A549 treated with GW870086 at 1 μM for 4 hours (cell line): ENCODE data around the gene MT1G. TPM values are rescaled to one million over a fixed set of nuclear protein-coding genes. Genes with fewer than 3 reads are reported as not detected.

ENCODE experiments used
- total RNA-seq: library from RNA; stranded (reverse); fragments of 200-300 nt; extraction: Qiagen RNA extraction; gene quantifications from 5 replicates; pipeline ENCODE4 v1.2.3, GENCODE V29; 2022; ENCODE audit warnings: low read depth

Gene MT1G
- not detected in 5 replicates for total RNA-seq

GRCh38 chr16:56667581-56668571 lies at the start of gene MT1G:
Gene MT1G, minus strand, starts transcription at chr16:56668065. Its CDS starts 72 bp downstream, at chr16:56667993.

GRCh38 chr16:56681939-56682702 lies 14.3 kb upstream of the MT1G start, which contains the start of gene MT1X:
Gene MT1X, plus strand, starts transcription at chr16:56682470. Its CDS starts 71 bp downstream, at chr16:56682541.

DNA sequence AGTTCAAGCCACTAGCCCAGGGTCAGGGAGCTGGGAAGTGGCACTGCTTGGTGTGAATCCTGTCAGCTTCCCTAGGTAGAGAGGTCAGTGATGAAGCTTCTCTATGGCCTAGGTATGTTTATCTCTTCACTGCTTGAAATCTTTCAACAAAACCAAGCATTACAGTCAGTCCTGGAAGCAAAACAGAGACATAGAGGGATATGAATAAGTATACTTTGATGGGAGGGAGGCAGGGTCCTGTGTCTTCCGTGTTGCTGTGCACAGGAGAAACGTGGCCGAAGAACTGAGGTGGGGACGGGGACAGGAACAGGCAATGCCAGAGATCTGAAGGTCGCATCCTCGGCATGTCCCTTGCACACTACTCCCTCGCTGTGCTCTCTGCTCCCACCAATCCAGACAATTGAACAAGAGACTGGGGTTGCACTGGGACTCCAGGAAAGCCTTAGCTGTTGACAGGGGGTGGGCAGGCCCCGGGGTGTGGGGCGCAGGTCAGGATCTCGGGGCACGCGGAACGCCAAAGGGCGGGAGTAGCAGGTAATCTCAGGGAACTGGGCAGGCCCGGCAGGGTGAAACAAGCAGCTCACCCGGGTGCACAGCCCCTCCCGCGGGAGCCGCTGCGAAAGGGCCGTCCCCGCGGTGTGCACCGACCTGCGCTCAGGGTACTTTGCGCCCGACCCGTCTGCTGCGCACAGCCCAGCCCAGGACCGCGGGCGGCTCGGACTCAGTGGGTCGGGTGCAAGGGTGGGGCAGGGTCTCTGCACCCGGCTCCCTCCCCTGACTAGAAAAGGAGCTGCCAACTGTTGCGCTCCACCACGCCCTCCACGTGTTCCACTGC lies 1.4 kb upstream of the MT1G start, which contains the start of gene MT1H:
Gene MT1H (plus strand): TSS at position 810 of the 835 bp plus-strand sequence. CDS start 71 bp downstream, outside the sequence.

DNA sequence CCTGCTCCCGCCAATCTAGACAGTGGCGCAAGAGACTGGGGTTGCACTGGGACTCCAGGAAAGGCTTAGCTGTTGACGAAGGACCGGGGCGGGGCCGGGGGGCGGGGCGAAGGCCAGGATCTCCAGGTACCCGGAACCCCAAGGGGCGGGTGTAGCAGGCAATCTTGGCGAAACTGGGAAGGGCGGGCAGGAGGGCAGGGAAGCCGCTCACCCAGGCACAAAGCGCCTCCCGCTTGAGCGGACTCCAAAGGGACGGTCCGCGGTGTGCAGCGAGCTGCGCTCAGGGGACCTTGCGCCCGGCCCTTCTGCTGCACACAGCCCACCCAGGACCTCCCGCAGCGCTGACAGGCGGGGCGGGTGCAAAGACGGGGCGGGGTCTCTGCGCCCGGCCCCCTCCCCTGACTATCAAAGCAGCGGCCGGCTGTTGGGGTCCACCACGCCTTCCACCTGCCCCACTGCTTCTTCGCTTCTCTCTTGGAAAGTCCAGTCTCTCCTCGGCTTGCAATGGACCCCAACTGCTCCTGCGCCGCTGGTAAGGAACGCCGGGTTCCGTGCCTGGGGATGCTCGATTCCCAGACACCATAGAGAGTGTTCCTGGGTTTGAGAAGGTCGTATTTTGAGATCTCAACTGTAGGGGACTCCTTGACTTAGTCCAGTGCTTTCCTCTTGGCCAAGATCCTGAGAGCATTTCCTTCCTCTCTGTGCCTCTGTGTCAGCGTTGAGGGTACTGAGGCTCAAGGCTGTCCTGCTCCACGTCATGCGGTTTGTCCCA lies 10.1 kb downstream of the MT1G start, which contains the start of gene MT1F:
Gene MT1F (plus strand): TSS at position 405 of the 772 bp plus-strand sequence. CDS start 100 bp downstream, at position 505.

DNA sequence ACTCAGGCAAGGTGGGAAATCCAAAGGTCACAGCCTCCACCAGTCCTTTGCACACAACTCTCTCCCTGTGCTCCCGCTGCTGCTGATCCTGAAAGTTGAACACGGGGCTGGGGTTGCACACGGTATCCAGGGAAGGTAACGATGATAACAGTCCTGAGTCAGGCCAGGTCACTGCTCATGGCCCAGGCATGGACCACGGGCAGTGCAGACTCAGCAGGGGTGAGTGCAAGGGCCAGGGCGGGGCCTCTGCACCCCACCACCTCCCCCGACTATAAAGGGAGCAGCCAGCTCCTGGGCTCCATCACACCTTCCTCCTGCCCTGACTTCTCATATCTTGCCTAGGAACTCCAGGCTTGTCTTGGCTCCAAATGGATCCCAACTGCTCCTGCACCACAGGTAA lies 16.3 kb downstream of the MT1G start, which contains the start of gene MT1B:
Gene MT1B (plus strand): TSS at position 301 of the 400 bp plus-strand sequence. CDS start 68 bp downstream, at position 369.

DNA sequence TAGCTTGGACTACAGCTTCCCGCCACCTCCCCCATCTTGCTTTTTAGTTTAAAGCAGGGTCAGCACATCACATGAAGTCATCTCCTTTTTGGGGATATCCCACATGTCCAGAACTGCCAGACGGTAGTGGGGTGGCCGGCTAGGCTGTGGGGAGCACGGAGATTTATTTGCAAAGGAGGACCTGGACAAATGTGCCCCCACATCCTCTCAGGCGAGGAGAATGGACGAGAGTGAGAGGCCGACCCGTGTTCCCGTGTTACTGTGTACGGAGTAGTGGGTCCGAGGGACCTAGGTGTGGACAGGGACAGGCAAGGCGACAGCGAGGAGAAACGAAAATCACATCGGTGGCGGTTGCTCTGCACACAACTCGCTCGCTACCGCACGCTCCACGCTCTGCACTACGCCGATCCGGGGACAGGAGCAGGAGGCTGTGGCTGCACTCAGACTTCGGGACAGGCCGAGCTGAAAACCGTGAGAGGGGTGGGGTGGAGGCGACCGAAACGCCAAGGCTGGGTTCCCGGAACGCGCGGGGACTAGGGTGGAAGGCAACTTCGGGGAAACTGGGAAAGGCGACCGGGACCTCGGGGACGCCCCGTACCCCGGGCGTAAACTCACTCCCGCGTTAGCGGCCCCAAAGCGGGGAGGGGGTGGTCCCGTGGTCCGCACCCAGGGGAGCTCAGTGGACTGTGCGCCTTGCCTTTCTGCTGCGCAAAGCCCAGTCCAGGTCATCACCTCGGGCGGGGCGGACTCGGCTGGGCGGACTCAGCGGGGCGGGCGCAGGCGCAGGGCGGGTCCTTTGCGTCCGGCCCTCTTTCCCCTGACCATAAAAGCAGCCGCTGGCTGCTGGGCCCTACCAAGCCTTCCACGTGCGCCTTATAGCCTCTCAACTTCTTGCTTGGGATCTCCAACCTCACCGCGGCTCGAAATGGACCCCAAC lies 29.8 kb downstream of the MT1G start, which contains the start of gene MT1A:
Gene MT1A (plus strand): TSS at position 853 of the 937 bp plus-strand sequence. CDS start 73 bp downstream, at position 926.

DNA sequence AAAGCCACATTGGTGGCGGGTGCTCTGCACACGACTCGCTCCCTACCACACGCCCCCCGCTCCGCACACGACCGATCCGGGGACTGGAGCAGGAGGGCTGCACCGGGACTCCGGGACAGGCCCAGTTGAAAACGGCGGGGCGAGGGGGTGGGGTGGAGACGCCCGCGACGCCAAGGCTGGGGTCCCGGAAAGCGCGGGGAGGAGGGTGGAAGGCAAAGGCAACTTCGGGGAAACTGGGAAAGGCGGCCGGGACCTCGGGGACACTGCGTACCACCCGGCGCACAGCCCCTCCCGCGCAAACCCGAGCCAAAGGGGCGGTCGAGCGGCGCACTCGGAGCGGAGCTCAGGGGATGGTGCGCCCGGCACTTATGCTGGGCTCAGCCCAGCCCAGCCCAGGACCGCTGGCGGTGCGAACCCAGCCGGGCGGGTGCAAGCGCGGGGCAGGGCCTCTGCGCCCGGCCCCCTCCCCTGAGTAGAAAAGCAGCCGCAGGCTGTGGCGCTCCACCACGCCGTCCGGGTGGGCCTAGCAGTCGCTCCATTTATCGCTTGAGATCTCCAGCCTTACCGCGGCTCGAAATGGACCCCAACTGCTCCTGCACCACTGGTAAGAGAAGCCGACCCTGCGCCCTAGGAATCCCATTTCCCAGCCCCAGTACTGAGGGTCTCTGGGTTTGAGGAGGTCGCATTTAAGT lies 35.6 kb downstream of the MT1G start, which contains the start of gene MT1M:
Gene MT1M (plus strand): TSS at position 504 of the 692 bp plus-strand sequence. CDS start 73 bp downstream, at position 577.

GRCh38 chr16:56625140-56625942 lies 42.5 kb downstream of the MT1G start, which contains the start of gene MT1E:
Gene MT1E, plus strand, starts transcription at chr16:56625781. Its CDS starts 71 bp downstream, at chr16:56625852.

Other genes with a start within 250 kb of the MT1G start
- gene AMFR, start 242.5 kb downstream of the MT1G start, total RNA-seq: 58.6 to 71.7 TPM (median 66.7 TPM) in 5 replicates
- 105 to 126 TPM (median 122 TPM) in 5 replicates for gene NUDT21, start 216.7 kb downstream of the MT1G start, total RNA-seq
- gene OGFOD1, start 216.5 kb downstream of the MT1G start, total RNA-seq: 65.9 to 95.4 TPM (median 79.4 TPM) in 5 replicates
- 16.7 to 22.5 TPM (median 18.9 TPM) in 5 replicates for gene BBS2, start 148.0 kb downstream of the MT1G start, total RNA-seq
- gene MT4, start 103.0 kb downstream of the MT1G start, total RNA-seq: not detected in 5 replicates
- gene MT3, start 78.5 kb downstream of the MT1G start, total RNA-seq: 0.31 TPM in 1 of 5 replicates, not detected in the others
- 1,633 to 2,275 TPM (median 1,837 TPM) in 5 replicates for gene MT2A, start 59.5 kb downstream of the MT1G start, total RNA-seq
- gene MT1E, start 42.3 kb downstream of the MT1G start, total RNA-seq: 0.69 TPM in 1 of 5 replicates, not detected in the others
- not detected in 5 replicates for gene MT1M, start 35.4 kb downstream of the MT1G start, total RNA-seq
- 18.1 to 25.3 TPM (median 21.5 TPM) in 5 replicates for gene MT1A, start 29.4 kb downstream of the MT1G start, total RNA-seq
- 0.52 TPM in 2 of 5 replicates, not detected in the others for gene MT1B, start 16.2 kb downstream of the MT1G start, total RNA-seq
- 15.9 to 26.2 TPM (median 18.6 TPM) in 5 replicates for gene MT1F, start 10.1 kb downstream of the MT1G start, total RNA-seq
- gene MT1H, start 1.7 kb upstream of the MT1G start, total RNA-seq: not detected in 5 replicates
- gene MT1X, start 14.4 kb upstream of the MT1G start, total RNA-seq: 449 to 807 TPM (median 553 TPM) in 5 replicates
- gene NUP93, start 62.1 kb upstream of the MT1G start, total RNA-seq: 89.1 to 104 TPM (median 98.0 TPM) in 5 replicates
- gene SLC12A3, start 197.1 kb upstream of the MT1G start, total RNA-seq: not detected in 5 replicates